Lower lobe of right lung (tissue), 2 donors: Measurements from ENCODE around the gene ABCB8. TPM values are rescaled to one million over a fixed set of nuclear protein-coding genes. Genes with fewer than 3 reads are reported as not detected.

ENCODE experiments used
- ATAC-seq, 2 donors: fragments of 200-7000 bp; cut with Tn5 transposase; one replicate each; pipeline ENCODE4 v1.9.1; 2020 to 2022; ENCODE audit warnings: mild to moderate bottlenecking in 2 of 2, moderate library complexity in 2 of 2
- DNase-seq: peaks from one replicate; pipeline ENCODE4 v3.0.0-alpha.2; 2020
- H3K27ac ChIP-seq: fragments of 200-600 bp; one replicate; pipeline ENCODE4 v1.8.0; 2022
- H3K27me3 ChIP-seq: fragments of 200-600 bp; one replicate; pipeline ENCODE4 v1.8.0; 2022; ENCODE audit warnings: low read depth
- H3K36me3 ChIP-seq: fragments of 200-600 bp; one replicate; pipeline ENCODE4 v1.8.0; 2022; ENCODE audit warnings: mild to moderate bottlenecking
- H3K4me1 ChIP-seq: fragments of 200-600 bp; one replicate; pipeline ENCODE4 v1.8.0; 2022
- H3K4me3 ChIP-seq: fragments of 200-600 bp; one replicate; pipeline ENCODE4 v1.8.0; 2022; ENCODE audit warnings: mild to moderate bottlenecking
- H3K9me3 ChIP-seq: fragments of 200-600 bp; one replicate; pipeline ENCODE4 v1.8.0; 2022
- CTCF ChIP-seq: fragments of 200-600 bp; IDR thresholded peaks from one replicate; pipeline ENCODE4 v1.8.0; 2022; ENCODE audit warnings: antibody characterized with exemption, mild to moderate bottlenecking
- intact Hi-C: fragments of 100-400 bp; cut with DNase I; formaldehyde crosslinking; loops from one replicate; pipeline ENCODE4 v1.11.0; 2022
- total RNA-seq: library from RNA; stranded (reverse); fragmentation: NEBNext Ultra II Directional; extraction: Animal tissue kit (Norgen Biotek cat#: 25700); gene quantifications from one replicate; pipeline ENCODE4 v1.2.1, GENCODE V29; 2021
- donor health status: DM: no; HTN: yes; CAD: no; lungs with severe emphysema.

The ABCB8 gene
- total RNA-seq, 1 donor from 2014 or later = 42.4 TPM

- Histone ChIP-seq H3K4me1 (peaks cover 70% of the 10 kb centered on the region), H3K27ac (peak overlapping the region; percentile 88), H3K36me3 (peaks cover 6% of the 10 kb centered on the region), H3K27me3 (no peaks in the 10 kb centered on the region), H3K4me3 (peak overlapping the region; percentile 93), H3K9me3 (no peaks in the 10 kb centered on the region)
- no peak for ATAC-seq
- intact Hi-C loops = no loop called here
- no peak for DNase-seq
- TF ChIP-seq CTCF = no peak
Measured at GRCh38 chr7:151088019-151088855, 60.0 kb downstream of the ABCB8 start.

- H3K4me3 ChIP-seq = peak overlapping the region; percentile 93
- no peak for TF ChIP-seq CTCF
- no peaks in the 10 kb centered on the region for H3K27me3 ChIP-seq
- H3K4me1 ChIP-seq = peaks cover 64% of the 10 kb centered on the region
- peak; percentile 65 to 68 for ATAC-seq
- no peaks in the 10 kb centered on the region for H3K9me3 ChIP-seq
- peaks cover 6% of the 10 kb centered on the region for H3K36me3 ChIP-seq
- DNase-seq = peak; percentile 87
- intact Hi-C loops = no loop called here
- H3K27ac ChIP-seq = peak overlapping the region; percentile 88
Measured at GRCh38 chr7:151088856-151089699, 60.8 kb downstream of the ABCB8 start.

- Histone ChIP-seq H3K27me3 (no peaks in the 10 kb centered on the region), H3K27ac (peak overlapping the region; percentile 88), H3K4me3 (peak overlapping the region; percentile 93), H3K36me3 (peaks cover 6% of the 10 kb centered on the region), H3K9me3 (no peaks in the 10 kb centered on the region), H3K4me1 (peaks cover 66% of the 10 kb centered on the region)
- intact Hi-C loops = no loop called here
- ATAC-seq = no peak
- DNase-seq = no peak
- TF ChIP-seq CTCF = no peak
Measured at GRCh38 chr7:151089893-151090730, 61.9 kb downstream of the ABCB8 start.

GRCh38 chr7:151091003-151091402 is 62.8 kb downstream of the ABCB8 start:
- DNase-seq (no peak), ATAC-seq (no peak)
- no peaks in the 10 kb centered on the region for H3K9me3 ChIP-seq
- H3K27me3 ChIP-seq = no peaks in the 10 kb centered on the region
- H3K4me3 ChIP-seq = no peak overlapping the region
- peaks cover 67% of the 10 kb centered on the region for H3K4me1 ChIP-seq
- H3K27ac ChIP-seq = peak overlapping the region; percentile 13
- H3K36me3 ChIP-seq = peaks cover 6% of the 10 kb centered on the region
- intact Hi-C loops = no loop called here
- TF ChIP-seq CTCF = no peak

- Histone ChIP-seq H3K9me3 (no peaks in the 10 kb centered on the region), H3K36me3 (peaks cover 6% of the 10 kb centered on the region), H3K27me3 (no peaks in the 10 kb centered on the region), H3K4me1 (peaks cover 67% of the 10 kb centered on the region), H3K4me3 (no peak overlapping the region), H3K27ac (peak overlapping the region; percentile 13)
- DNase-seq (no peak), ATAC-seq (peak in 1 of 2 donors; percentile 1)
- intact Hi-C loops = no loop called here
- peak; percentile 53 for TF ChIP-seq CTCF
Measured at GRCh38 chr7:151091431-151091830, 63.2 kb downstream of the ABCB8 start.
